NOMO-1 treated with DMSO at 0.1 percent for 48 hours (cell line): Measurements from ENCODE around the gene ARID1B.
"Not testable (repeated sequence)": the region's sequence is repeated elsewhere in the genome, so short reads cannot be mapped to it uniquely, and the experiment has no call there.

Experiments
- DNase-seq: peaks from one replicate; lab custom pipeline; 2025; ENCODE audit not compliant: unreplicated experiment; lab: John Stamatoyannopoulos, UW

The ARID1B gene

GRCh38 chr6:157039639-157040038, 262.5 kb downstream of the ARID1B start:
- not testable (repeated sequence) for DNase-seq

DNA sequence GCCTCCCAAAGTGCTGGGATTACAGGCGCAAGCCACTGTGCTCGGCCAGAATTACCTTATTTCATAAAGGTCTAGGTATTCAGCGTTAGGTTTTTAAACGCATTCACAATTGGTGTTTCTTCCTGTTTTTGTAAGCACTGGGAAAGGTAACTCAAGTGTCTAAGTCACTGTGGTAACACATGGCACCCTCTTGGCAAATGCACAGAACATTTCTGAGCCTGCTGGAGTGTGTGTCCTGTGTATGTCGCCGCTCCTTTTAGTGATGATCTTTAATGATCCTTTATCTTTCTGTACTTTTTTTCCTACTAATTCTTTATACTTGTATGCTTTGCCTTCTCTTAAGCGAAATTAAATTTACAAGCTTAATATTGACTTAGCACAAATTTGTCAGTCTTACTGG, 263.0 kb downstream of the ARID1B start:
- no peak for DNase-seq

DNA sequence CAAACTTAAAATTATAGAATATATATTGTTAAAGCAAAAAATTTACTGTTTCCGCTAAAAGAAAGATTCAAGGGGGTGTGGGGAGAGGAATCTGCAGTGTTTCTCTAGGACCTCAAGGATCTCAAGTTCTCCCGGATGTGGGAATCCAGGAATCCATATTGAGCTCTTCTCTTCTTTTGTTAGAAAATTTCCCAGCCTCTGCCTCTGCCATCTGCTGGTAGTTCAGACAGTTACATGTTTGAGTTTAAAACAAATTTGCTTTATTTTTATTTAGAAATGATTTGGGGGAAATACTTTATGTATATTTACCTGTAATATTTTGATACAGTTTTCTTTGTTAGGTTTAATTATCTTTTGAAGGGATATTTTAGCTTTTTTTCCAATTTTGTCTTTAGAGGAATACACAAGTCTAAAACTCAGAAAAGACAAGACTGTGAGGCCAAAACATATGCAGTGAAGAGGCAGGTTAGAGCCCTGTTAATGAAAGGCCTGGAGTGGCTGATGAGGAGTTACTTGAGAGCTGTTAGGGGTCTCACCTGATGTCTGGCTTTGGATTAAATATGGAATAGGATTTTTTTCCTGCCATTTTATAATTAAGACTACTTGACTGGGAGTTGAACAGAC, 268.8 kb downstream of the ARID1B start:
- no peak for DNase-seq

DNA sequence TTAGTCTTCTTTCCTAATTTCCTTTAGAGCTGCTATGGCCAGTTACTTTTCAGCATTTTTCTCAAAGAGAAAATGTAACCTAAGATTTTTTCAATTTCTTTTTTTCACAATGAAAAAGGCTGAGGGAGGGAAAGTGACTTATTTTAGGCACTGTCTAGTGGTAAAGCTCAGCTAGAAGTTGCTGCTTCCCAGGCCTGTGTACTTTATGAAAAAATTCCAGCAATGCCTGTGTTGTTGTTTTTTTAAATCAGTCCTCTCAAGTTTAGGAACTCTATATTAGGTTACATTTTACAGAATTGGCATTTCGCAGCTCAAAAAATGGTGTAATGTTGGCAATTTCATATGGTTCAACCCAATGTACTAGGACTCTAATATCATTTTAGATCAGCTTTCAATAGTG, 269.6 kb downstream of the ARID1B start:
- DNase-seq: no peak

DNA sequence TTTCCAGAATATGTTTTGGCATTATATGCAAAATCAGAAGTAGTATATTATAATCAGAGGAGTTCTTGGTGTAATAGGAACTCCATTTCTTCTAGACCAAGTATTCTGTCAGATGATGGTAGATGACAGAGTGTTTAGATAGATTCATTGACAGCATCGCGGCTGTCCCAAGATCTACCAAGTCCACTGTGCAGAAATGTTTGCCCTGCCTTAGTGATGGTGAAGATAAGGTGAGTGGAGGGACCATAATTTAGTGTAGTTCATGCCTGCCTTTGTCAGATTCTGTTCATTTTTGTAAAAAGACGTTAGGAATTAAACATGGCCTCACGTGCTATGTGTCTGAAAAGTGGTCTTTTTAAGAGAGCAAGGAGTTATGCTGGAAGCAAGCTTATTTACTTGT, 270.1 kb downstream of the ARID1B start:
- no peak for DNase-seq

- no peak for DNase-seq
These were observed 270.8 kb downstream of the ARID1B start for GRCh38 chr6:157047951-157048350.

DNA sequence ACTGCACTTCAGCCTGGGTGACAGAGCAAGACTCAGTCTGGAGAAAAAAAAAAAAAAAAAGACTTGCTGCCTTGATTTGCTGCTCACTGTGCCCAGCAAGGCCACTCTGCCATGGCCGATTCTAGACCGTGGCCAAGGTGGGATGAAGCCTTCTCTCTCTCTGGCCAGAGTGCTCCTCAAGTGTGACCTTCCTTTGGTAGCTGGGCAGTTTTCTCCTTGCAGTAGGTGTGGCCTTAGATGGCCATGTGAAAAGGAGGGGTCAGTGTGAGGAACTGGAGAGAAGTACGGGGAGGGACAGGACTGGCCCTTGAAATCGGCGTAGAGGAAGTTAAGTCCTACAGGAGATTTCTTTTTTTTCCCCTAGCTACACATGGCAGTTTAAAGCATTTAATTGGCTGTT, 272.0 kb downstream of the ARID1B start:
- DNase-seq: no peak

- DNase-seq: no peak
These were observed 273.5 kb downstream of the ARID1B start for GRCh38 chr6:157050537-157051265.

DNA sequence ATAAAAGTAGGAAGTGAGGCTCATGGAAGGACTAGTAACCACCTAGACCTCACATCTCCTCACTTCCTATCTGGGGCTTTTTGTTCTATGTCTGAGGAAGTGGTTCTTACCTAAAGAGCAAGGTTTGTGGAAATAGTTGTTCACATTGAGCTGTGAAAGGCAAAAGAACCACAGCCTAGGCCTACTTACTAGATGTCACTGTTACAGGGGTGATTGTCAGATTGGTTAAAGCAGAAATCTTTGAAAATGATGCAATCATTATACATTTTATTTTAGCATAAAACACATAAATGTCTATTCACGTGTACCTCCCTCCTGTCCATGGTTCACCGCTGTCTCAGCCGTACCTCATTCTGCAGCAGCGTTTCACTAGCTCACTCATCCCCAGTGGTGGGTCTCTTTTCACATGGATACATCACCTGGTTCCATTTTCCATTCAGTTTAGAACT, 277.4 kb downstream of the ARID1B start:
- peak; percentile 87 for DNase-seq

GRCh38 chr6:157055863-157056262, 278.7 kb downstream of the ARID1B start:
- no peak for DNase-seq

- DNase-seq: no peak
These were observed 279.1 kb downstream of the ARID1B start for GRCh38 chr6:157056275-157056674.

GRCh38 chr6:157058574-157058973, 281.4 kb downstream of the ARID1B start:
- no peak for DNase-seq

DNA sequence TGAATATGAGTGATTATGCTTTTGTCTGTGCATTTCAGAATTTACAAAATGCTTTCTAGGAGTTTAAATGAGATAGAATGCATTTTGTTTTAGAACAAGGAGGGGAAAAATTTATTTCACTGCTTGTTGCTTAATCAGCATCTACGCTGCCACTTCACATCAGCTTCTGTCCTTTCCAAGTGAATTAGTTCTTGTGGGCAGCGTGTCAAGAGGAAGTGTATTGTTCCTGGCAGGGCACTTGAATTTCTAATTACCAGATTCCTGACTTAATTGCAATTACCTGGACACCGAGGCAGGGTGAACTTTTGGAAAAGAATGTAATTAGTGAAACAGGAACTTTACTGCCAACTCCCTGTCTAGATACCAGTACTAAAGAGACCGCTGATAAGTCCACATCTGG, 282.6 kb downstream of the ARID1B start:
- no peak for DNase-seq

GRCh38 chr6:157060440-157060952, 283.3 kb downstream of the ARID1B start:
- DNase-seq: no peak

- DNase-seq: no peak
These were observed 284.8 kb downstream of the ARID1B start for GRCh38 chr6:157061770-157062594.

DNA sequence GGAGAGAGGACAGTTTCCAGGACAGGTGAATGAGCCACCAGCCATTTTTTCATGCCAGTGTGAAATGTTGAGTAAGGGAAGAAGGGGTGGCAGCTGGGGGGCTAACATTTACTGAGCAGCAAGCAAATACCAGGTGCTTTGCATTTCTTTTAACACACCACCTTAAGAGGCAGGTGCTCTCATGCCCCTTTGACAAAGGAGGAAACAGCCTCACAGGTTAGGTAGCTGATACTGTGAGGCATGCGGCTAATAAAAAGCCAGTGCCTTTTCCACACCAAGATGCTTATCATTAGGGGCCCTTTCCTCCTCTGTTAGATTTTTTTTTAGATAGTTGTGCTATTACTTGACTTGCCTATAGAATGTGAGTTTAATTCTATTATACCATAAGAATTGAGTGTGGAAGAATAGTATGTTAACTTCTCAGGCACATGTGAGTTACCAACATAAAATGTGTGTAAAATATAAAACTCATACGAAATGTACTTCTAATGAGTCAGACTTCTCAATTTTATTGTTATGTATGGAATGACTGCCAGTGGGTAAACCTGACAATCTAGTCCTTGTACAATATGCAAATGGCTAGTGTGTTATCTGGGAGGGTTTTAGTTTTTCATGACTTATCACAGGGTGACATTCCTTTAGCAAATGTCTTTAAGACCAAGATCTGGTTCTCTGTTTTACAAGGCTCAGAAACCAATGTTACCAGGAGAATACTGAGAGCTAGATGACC, 286.2 kb downstream of the ARID1B start:
- DNase-seq: no peak

DNA sequence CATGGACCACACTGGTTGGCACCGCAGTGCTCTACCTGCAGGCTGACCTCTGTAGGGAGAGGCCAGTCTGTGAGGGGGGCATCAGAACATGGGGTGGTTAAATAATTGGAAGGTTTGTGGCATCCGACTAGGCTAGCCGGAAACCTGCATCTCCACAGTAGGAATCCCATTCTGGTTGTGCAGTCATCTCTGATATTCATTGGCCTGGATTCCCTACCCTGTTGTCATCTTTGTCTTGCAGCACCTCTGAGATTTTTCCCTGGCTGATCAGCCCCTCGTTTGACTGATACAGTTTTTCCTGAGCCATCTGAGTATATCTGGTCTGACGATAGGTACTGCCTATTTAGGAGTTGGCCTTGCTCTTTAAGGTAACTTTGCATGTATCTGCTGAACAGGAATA, 286.7 kb downstream of the ARID1B start:
- no peak for DNase-seq

GRCh38 chr6:157064502-157064901, 287.3 kb downstream of the ARID1B start:
- no peak for DNase-seq

DNA sequence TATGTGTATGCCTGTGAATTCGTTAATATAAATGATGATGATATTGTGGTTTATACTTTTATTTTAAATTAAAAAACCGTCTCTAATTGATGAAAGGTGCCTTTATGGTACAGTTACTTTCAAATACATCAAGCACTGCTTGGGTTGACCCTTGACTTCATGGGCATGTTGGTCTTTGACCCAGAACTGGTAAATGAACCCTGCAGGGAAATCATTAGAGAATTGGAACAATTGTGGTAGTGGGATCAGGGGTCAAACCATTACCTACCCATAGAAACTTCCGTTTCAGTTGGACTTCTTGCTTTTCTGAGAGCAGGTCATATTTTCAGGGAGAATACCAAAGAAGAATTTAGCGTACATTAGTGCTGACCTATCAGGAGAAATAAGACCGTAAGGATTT, 288.2 kb downstream of the ARID1B start:
- no peak for DNase-seq

DNA sequence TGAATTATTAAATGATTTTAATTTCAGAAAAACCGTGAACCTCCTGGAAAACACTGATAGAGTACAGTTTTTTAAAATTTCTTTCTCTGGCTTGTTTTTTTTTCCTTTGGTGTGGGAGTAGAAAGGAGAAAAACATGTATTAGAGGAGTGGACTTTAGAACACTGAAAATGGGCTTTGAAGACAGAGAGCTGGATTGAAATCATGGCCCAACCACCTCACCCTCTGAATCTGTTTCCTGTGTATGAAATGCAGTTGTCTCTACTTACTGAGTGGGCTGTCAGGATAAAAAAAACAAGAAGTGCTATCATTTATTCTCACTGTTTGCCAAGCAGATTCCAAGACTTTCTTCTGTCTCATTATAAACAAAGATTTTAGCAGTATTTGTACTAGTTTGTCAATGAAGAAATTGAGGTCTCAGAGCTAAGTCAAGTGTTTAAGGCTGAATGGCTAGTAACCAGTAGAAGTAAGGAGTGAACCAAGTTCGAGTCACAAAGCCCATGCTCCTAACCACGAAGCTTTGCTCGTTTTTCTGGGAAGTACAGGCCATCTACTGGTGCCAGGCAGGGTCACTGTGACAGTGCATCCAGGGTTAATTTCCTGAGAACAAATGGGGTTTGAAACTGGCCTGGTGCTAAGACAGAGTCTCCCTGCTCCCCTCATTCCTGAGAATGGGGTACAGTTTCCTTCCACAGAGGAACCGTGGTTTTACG, 289.8 kb downstream of the ARID1B start:
- DNase-seq: no peak
